Neural progenitor cell (in vitro differentiated cells): ENCODE measurements around the gene CHAD.
A peak's percentile ranks its signal among the peaks of the same experiment; 100 is the strongest.

Experiments
- EZH2 ChIP-seq: fragments of 200-600 bp; sonication (generic); IDR thresholded peaks from 2 replicates; pipeline ENCODE4 v1.6.1; 2017; ENCODE audit warnings: antibody characterized with exemption, mild to moderate bottlenecking, moderate library complexity
- TF ChIP-seq, protein P1 (sequence below): fragments of 200-600 bp; sonication (generic); IDR thresholded peaks from 2 replicates; pipeline ENCODE4 v1.5.1; 2017; ENCODE audit warnings: antibody characterized with exemption, mild to moderate bottlenecking

DNA sequence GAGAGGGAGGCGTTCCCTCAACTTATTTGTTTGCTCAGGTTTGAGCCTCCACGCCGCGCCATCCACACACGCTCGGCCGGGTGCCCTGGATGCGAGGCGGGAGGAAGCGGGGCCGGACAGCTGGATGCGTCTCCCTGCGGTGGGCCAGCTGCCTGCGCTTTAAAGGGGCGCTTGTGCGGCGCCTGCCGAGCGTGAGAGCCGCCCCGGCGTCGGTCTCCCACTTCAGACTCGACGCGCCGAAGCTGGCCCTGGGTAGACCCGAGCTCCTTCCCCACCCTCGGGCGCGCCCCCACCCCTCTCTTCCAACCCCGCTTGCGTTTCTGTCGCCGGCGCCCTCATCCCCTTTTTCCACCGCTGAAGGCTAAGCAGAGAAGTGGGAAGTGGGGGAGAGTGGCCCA, 527 bp upstream of the CHAD start:
- TF ChIP-seq, protein P1, sequence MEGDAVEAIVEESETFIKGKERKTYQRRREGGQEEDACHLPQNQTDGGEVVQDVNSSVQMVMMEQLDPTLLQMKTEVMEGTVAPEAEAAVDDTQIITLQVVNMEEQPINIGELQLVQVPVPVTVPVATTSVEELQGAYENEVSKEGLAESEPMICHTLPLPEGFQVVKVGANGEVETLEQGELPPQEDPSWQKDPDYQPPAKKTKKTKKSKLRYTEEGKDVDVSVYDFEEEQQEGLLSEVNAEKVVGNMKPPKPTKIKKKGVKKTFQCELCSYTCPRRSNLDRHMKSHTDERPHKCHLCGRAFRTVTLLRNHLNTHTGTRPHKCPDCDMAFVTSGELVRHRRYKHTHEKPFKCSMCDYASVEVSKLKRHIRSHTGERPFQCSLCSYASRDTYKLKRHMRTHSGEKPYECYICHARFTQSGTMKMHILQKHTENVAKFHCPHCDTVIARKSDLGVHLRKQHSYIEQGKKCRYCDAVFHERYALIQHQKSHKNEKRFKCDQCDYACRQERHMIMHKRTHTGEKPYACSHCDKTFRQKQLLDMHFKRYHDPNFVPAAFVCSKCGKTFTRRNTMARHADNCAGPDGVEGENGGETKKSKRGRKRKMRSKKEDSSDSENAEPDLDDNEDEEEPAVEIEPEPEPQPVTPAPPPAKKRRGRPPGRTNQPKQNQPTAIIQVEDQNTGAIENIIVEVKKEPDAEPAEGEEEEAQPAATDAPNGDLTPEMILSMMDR: no peak
- peak; percentile 40 for TF ChIP-seq EZH2
